ENCODE data around the gene LRWD1. TPM values are rescaled to one million over a fixed set of nuclear protein-coding genes. Genes with fewer than 3 reads are reported as not detected.

Gene LRWD1
- total RNA-seq, 2 donors from 2014 or later, result 12.8 to 57.7 TPM

GRCh38 chr7:102447311-102447710 is 17.5 kb upstream of the LRWD1 start:
- no peaks in the 10 kb centered on the region for H3K9me3 ChIP-seq
- TF ChIP-seq POLR2AphosphoS5 (IDR thresholded peaks at IDR 0.05) (no peak), CTCF (IDR thresholded peaks at IDR 0.05) (no peak), POLR2A (IDR thresholded peaks at IDR 0.05) (no peak)
- 90% methylated on average over 14 of the region's 14 CpGs for WGBS
- H3K27ac ChIP-seq, result no peak overlapping the region
- no peaks in the 10 kb centered on the region for H3K36me3 ChIP-seq
- H3K4me3 ChIP-seq, result no peak overlapping the region
- no peaks in the 10 kb centered on the region for H3K4me1 ChIP-seq (replicated peaks)
- no peaks in the 10 kb centered on the region for H3K27me3 ChIP-seq (replicated peaks; ENCODE audit: insufficient read depth)
- intact Hi-C loops (cut with DNase I), result no loop called here
- no peak for DNase-seq (ENCODE audit: low spot score)

- Histone ChIP-seq H3K4me1 (replicated peaks) (no peaks in the 10 kb centered on the region), H3K27ac (no peak overlapping the region), H3K4me3 (no peak overlapping the region), H3K27me3 (replicated peaks; ENCODE audit: insufficient read depth) (no peaks in the 10 kb centered on the region), H3K9me3 (no peaks in the 10 kb centered on the region), H3K36me3 (no peaks in the 10 kb centered on the region)
- 95% methylated on average over 15 of the region's 15 CpGs for WGBS
- TF ChIP-seq POLR2A (IDR thresholded peaks at IDR 0.05) (no peak), POLR2AphosphoS5 (IDR thresholded peaks at IDR 0.05) (no peak), CTCF (IDR thresholded peaks at IDR 0.05) (no peak)
- intact Hi-C loops (cut with DNase I), result no loop called here
- no peak for DNase-seq (ENCODE audit: low spot score)
Measured at GRCh38 chr7:102449136-102449535, 15.6 kb upstream of the LRWD1 start.

- WGBS, result 74% methylated on average over 6 of the region's 6 CpGs
- Histone ChIP-seq H3K9me3 (no peaks in the 10 kb centered on the region), H3K27me3 (replicated peaks; ENCODE audit: insufficient read depth) (no peaks in the 10 kb centered on the region), H3K27ac (no peak overlapping the region), H3K36me3 (no peaks in the 10 kb centered on the region), H3K4me3 (no peak overlapping the region), H3K4me1 (replicated peaks) (no peaks in the 10 kb centered on the region)
- TF ChIP-seq POLR2A (IDR thresholded peaks at IDR 0.05) (no peak), CTCF (IDR thresholded peaks at IDR 0.05) (peak in 1 of 4 experiments; percentile 19), POLR2AphosphoS5 (IDR thresholded peaks at IDR 0.05) (no peak)
- intact Hi-C loops (cut with DNase I), result no loop called here
- DNase-seq (ENCODE audit: low spot score), result no peak
Measured at GRCh38 chr7:102450242-102450641, 14.5 kb upstream of the LRWD1 start.

GRCh38 chr7:102451371-102452054 is 13.3 kb upstream of the LRWD1 start:
- 28% methylated on average over 23 of the region's 23 CpGs for WGBS
- no peak for TF ChIP-seq POLR2AphosphoS5 (IDR thresholded peaks at IDR 0.05)
- TF ChIP-seq POLR2A (IDR thresholded peaks at IDR 0.05), result no peak
- TF ChIP-seq CTCF (IDR thresholded peaks at IDR 0.05), result no peak
- no peak for DNase-seq (ENCODE audit: low spot score)

GRCh38 chr7:102452451-102452850 is 12.3 kb upstream of the LRWD1 start:
- 97% methylated on average over 6 of the region's 6 CpGs for whole genome bisulfite sequencing
- H3K27me3 ChIP-seq (replicated peaks; ENCODE audit: insufficient read depth), result no peaks in the 10 kb centered on the region
- intact Hi-C loops (cut with DNase I), result no loop called here

More at GRCh38 chr7:102451371-102452054, 13.3 kb upstream of the LRWD1 start:
- Histone ChIP-seq H3K9me3 (no peaks in the 10 kb centered on the region), H3K4me1 (replicated peaks) (no peaks in the 10 kb centered on the region), H3K27ac (no peak overlapping the region), H3K36me3 (no peaks in the 10 kb centered on the region), H3K4me3 (no peak overlapping the region), H3K27me3 (replicated peaks; ENCODE audit: insufficient read depth) (no peaks in the 10 kb centered on the region)
- intact Hi-C loops (cut with DNase I), result no loop called here

More at GRCh38 chr7:102452451-102452850, 12.3 kb upstream of the LRWD1 start:
- no peak for DNase-seq (ENCODE audit: low spot score)
- Histone ChIP-seq H3K4me3 (no peak overlapping the region), H3K9me3 (no peaks in the 10 kb centered on the region), H3K27ac (no peak overlapping the region), H3K4me1 (replicated peaks) (no peaks in the 10 kb centered on the region), H3K36me3 (peaks cover 0 to 4% of the 10 kb centered on the region in 2 donors)
- TF ChIP-seq CTCF (IDR thresholded peaks at IDR 0.05) (no peak), POLR2AphosphoS5 (IDR thresholded peaks at IDR 0.05) (no peak), POLR2A (IDR thresholded peaks at IDR 0.05) (no peak)

Measured in prostate gland (tissue), 2 donors.